Right ventricle myocardium inferior (tissue), 1 donor: ENCODE measurements around the gene ESCO1. TPM values are rescaled to one million over a fixed set of nuclear protein-coding genes. Genes with fewer than 3 reads are reported as not detected.
"Not testable (repeated sequence)": the region's sequence is repeated elsewhere in the genome, so short reads cannot be mapped to it uniquely, and the experiment has no call there.

Experiments
- ATAC-seq: fragments of 200-7000 bp; cut with Tn5 transposase; one replicate; pipeline ENCODE4 v1.9.1; 2020; ENCODE audit warnings: mild to moderate bottlenecking, moderate library complexity
- DNase-seq: peaks from one replicate; pipeline ENCODE4 v3.0.0; 2021; ENCODE audit errors: missing footprints
- intact Hi-C: fragments of 100-400 bp; cut with DNase I; formaldehyde crosslinking; loops from one replicate; pipeline ENCODE4 v1.11.0; 2022
- long read RNA-seq: library from polyadenylated mRNA; unstranded; transcript quantifications from one replicate; pipeline ENCODE4 v2.0.0, GENCODE V29; 2021
- total RNA-seq: library from RNA; stranded (reverse); fragmentation: NEBNext Ultra II Directional; extraction: Animal tissue kit (Norgen Biotek cat#: 25700); gene quantifications from one replicate; pipeline ENCODE4 v1.2.1, GENCODE V29; 2021
- donor health status: DM: no; HTN: yes; CAD: no; lungs with severe emphysema.

The ESCO1 gene, protein sequence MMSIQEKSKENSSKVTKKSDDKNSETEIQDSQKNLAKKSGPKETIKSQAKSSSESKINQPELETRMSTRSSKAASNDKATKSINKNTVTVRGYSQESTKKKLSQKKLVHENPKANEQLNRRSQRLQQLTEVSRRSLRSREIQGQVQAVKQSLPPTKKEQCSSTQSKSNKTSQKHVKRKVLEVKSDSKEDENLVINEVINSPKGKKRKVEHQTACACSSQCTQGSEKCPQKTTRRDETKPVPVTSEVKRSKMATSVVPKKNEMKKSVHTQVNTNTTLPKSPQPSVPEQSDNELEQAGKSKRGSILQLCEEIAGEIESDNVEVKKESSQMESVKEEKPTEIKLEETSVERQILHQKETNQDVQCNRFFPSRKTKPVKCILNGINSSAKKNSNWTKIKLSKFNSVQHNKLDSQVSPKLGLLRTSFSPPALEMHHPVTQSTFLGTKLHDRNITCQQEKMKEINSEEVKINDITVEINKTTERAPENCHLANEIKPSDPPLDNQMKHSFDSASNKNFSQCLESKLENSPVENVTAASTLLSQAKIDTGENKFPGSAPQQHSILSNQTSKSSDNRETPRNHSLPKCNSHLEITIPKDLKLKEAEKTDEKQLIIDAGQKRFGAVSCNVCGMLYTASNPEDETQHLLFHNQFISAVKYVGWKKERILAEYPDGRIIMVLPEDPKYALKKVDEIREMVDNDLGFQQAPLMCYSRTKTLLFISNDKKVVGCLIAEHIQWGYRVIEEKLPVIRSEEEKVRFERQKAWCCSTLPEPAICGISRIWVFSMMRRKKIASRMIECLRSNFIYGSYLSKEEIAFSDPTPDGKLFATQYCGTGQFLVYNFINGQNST
- 9.6 TPM for total RNA-seq
- long read RNA-seq, full-length matches to known transcripts, result 2 of 5 reads
- long read RNA-seq, partial matches to known transcripts, result 1 of 5 reads
- long read RNA-seq, other reads (novel, unspliced or antisense), result 2 of 5 reads

DNA sequence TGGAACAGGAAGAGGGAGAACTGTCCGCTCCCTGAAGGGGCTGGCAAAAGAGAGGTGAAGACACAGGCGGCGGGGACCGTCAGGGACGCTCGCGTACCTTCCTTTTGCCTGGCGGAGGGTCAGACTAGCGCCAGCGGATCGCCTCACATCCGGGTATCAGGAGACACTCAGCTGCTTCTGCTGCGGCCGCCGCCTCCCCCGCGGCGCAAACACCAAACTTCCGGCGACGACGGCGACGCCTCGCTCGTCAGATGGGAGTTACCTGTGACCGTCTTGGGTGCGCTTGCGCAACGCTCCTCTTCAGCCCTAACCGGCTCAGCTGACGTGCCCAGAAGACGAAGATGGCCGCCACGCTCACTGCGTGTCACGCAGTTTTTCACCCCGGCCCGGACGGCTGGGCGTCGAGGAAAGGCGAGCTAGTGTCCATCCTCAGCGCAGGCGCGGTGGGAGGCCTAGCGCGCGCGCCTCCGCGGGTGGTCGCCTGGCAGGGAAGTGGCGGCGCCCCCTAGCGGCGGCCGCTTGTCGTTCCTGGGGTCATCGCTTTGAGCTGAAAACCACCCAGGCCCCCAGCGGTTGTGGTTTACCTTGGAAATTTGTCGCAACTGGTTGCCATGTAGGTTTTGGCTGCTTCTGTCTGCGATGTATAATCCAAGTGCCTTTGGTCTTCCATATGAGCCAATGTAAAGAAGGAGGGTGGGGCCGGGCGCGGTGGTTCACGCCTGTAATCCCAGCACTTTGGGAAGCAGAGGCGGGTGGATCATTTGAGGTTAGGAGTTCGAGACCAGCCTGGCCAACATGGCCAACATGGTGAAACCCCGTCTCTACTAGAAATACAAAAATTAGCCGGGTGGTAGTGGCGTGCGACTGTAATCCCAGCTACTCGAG, at the start of gene ESCO1:
ESCO1 (minus strand) TSS at position 179 of the 885 bp plus-strand sequence. CDS start 25,861 bp downstream, outside the sequence.
- intact Hi-C loops, result loop anchor here (2.0 to 5.0 kb wide), 2 partner anchors 102 to 140 kb away; partner anchors contain the start of genes ABHD3 and MIB1
- ATAC-seq (peak; percentile 91), DNase-seq (peak; percentile 98)

DNA sequence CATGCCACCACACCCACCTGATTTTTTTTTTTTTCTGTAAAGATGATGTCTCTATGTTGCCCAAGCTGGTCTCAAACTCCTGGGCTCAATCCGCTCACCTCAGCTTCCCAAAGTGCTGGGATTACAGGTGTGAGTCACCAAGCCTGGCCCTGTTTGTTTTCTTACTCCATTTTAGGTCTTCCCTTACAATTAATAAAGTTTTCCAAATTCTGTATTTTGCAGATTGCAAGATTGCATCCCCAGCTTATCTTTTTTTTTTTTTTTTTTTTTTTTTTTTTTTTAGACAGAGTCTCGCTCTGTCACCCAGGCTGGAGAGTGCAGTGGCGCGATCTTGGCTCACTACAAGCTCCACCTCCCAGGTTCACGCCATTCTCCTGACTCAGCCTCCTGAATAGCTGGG, 39.9 kb upstream of the ESCO1 start:
- intact Hi-C loops, ATAC-seq, DNase-seq: not testable (repeated sequence)

DNA sequence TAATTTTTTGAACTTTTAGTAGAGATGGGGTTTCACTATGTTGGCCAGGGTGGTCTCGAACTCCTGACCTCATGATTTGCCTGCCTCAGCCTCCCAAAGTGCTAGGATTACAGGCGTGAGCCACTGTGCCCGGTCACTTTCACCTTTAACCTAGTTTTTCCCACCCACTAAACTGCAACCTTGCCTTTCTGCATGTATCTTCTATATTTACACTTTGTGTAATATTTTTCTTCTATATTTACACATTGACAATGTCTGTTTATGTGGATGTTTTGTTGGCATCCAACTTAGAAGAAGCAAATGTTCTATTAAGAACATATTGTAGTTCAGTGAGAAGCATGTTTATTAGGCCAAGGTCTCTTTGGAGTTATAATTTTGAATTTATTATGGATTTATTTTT, 38.3 kb upstream of the ESCO1 start:
- ATAC-seq (no peak), DNase-seq (no peak)
- intact Hi-C loops, result no loop called here

DNA sequence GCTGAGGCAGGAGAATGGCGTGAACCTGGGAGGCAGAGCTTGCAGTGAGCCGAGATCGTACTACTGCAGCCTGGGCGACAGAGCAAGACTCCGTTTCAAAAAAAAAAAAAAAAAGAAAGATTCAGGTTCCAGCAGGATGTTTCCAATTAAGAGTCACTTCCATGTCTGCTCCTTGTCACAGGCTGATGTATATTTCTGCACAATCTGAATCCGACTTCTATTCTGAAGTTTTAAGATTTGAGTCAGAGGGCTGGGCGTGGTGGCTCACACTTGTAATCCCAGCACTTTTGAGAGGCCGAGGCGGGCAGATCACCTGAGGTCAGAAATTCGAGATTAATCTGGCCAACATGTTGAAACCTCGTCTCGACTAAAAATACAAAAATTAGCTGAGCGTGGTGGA, 36.3 kb upstream of the ESCO1 start:
- no peak for DNase-seq

DNA sequence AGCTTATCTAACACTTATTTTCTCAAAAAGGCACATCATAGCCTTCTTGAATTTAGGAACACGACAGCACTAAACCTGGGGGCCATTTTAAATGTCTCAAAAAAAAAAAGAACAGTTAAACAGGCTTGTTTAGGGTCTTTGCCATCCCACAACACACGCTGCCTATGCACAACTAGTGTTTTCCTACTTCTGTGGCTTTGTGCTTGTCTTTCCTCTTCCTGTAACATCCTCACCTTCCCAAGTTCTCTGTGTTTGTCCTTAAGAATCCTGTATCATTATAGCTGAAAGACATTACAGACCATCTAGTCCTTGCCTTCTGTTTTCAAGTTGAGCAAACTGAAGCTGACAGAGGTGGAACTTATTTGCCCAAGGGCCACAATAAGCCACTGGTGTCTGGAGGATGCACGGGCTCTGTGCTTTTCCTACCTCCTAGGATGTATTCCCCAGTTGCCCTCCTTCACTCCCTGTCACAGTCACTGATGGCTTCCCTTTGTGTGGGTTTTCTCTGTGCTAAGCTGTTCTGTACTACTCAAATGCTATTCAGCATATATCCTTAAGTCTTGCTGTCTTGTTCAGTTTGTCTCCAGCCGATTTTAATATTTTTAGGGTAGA, 34.2 kb upstream of the ESCO1 start:
- DNase-seq (no peak), ATAC-seq (no peak)
- intact Hi-C loops, result no loop called here

More for the DNA sequence above, 36.3 kb upstream of the ESCO1 start:
- no peak for ATAC-seq
- intact Hi-C loops, result no loop called here

DNA sequence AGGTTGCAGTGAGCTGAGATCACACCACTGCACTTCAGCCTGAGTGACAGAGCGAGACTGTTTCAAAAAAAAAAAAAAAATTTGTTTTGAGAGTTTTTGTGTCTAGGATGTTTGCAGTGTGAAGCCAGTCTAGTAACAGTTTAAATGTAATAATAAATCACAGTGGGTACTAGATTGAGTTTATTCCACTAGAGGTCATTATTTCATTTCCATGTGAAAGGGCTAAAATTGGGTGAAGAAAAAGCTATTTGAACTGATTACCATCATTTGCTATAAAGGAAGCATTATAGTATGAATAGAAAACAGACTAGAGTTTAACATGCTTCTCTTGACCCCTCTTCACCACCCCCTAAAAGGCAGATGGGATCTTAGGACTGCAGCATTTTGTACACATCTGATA, 31.9 kb upstream of the ESCO1 start:
- intact Hi-C loops, result no loop called here
- ATAC-seq (no peak), DNase-seq (no peak)

DNA sequence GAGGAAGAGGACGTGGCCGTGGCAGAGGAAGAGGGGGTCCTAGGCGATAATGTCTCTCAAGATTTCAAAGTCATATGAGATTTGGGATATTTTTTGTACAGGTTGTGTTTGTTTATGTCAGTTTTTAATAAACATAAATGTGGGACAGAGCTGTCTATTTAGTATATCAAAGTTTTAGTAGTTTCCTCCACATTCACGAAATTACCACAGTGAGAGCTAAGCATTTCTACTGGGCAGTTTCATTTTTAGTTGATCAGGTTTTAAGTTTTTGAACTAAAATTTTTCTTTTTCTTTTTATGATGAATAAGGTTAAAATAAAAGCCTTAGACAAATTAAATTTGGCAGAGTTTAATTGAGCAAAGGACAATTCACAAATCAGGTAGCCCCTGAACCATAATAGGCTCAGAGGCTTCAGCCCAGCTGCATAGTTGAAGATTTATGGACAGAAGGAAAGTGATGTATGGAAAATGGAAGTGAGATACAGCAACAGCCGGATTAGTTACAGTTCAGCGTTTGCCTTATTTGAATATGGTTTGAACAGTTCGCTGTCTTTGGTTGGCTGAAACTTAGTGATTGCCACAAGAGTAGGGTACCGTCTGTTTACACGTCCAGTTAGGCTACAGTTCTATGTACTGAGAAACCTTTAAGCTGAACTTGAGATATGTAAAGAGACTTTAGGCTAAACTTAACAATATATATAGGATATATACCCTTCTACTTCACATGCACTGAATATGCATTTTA, 28.8 kb upstream of the ESCO1 start:
- intact Hi-C loops, result no loop called here
- no peak for DNase-seq
- no peak for ATAC-seq

DNA sequence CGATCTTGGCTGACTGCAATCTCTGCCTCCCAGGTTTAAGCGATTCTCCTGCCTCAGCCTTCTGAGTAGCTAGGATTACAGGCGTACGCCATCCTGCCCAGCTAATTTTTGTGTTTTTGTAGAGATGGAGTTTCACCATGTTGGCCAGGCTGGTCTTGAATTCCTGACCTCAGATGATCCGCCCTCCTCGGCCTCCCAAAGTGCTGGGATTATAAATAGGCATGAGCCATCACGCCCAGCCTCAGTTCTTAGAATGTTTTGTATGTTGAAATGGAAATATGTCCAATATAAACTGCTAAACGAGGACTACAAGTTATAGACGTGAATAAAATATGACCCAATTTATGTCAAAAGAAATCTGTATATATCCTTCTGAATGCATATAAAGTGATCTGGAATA, 21.1 kb upstream of the ESCO1 start:
- intact Hi-C loops, DNase-seq, ATAC-seq: not testable (repeated sequence)

DNA sequence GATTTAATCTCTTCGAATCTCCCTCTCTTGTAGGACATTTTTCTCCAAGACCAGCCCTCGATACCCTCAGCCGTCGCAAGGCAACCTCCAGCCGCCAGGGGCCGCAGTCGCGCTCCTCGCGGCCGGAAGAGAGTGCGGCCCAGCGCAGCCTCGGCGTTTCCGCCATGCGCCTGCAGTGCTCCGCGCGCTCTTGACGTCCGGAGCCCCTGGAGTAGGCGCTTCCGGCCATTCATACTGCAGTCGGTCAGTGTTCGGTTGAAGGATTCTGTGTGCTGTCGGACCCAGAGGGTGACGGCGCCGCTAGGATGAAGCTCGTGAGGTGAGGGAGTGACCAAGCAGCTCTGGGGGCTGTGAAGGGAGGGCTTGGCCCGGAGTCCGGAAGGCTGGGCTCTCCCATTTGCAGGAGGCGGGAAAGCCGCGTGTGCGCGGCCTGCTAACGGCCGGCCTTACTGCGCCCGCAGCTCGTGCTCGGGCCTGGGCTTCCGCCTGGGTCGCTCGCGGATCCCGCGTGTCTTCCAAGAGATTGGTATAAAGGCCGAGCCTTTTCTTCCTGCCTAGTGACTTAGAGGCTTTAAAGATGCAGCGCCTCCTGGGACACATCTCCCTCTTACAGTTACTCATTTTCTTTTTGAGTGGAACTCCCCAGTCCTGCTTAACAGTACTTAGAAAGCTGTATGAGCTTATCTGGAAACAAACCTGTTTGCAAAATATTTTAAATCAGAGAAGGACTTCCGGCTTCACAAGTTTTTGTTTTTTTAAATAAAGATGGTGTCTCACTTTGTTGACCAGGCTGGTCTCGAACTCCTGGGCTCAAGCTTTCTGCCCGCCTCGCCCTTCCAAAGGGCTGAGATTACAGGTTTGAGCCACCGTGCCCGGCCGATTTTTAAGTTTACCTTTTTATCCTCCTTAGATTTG, 11.9 kb upstream of the ESCO1 start, which contains the start of gene SNRPD1:
SNRPD1 (plus strand) TSS at position 190 of the 915 bp plus-strand sequence; CDS start at position 306, 116 bp downstream.
- intact Hi-C loops, result no loop called here
- ATAC-seq, result peak; percentile 99
- DNase-seq, result peak; percentile 96

DNA sequence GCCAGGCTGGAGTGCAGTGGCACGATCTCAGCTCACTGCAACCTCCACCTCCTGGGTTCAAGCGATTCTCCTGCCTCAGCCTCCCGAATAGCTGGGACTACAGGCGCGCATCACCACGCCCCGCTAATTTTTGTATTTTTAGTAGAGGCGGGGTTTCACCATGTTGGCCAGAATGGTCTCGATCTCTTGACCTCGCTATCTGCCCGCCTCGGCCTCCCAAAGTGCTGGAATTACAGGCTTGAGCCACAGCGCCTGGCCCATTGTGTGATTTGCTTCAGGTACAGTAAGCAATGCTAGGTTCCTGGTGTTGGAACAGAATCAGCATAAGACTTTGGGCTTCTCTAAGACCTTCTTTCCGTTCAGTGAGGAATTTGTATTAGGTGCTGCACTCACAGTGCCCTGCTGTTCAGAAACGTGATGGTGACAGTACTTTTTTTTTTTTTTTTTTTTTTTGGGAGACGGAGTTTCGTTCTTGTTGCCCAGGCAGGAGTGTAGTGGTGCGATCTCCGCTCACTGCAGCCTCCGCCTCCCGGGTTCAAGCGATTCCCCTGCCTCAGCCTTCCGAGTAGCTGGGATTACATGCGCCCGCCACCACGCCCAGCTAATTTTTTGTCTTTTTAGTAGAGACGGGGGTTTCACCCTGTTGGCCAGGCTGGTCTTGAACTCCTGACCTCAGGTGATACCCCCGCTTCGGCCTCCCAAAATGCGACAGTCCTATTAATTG, 11.1 kb upstream of the ESCO1 start:
- intact Hi-C loops, ATAC-seq, DNase-seq: not testable (repeated sequence)

DNA sequence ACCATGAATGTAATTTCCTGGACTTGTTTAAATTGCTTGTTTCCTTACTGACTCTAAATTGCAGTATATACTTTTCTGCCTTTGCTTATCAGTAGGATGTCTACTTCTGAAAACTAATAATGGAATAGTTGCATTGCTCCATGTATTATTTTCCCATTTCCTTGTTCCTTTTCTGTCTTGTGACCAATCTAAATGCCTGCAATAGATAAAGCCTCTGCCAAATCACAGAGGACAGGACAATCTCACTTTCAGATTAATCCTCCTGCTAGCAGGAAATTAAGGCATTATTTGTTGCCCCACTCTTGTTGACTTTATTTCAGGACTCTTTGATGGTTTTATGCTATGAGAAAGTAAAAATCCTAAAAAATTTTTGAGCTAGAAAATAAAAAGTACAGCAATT, 4.7 kb upstream of the ESCO1 start:
- DNase-seq (no peak), ATAC-seq (no peak)
- intact Hi-C loops, result no loop called here

DNA sequence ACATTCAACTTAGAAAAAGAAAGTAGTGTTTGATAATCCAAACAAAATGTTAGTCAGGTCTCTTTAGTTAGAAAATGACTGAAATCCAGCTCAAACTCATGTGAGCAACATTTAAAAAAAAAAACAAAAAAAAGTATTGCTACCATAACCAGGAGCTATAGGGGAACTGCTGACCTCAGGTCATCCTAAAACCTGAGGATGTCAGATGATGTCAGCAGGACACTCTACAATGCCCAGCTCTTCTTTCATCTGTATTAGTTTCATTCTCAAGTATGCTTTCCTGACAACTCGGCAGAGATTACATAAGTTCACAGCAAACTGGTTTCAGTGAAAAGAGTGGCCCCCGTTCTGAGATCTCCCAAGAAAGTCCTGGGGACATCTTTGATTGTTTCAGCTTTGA, 4.2 kb upstream of the ESCO1 start:
- intact Hi-C loops, result loop anchor here (5.0 kb wide), 1 partner anchor 98 kb away; the partner anchor contains the start of gene ABHD3
- ATAC-seq (no peak), DNase-seq (no peak)

DNA sequence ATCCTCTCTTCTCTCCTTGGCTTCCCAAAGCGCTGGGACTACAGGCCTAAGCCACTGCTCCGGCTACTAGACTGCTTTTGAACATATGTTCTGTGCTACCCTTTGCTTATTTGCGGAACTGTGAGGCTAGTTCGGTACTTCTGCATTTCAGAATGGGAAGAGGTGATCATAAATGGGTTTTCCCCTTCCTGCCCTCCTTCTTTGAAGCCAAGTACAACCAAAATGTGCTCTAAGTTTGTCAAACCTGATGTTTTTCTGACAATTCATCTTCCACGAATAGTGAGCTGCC, 1.7 kb upstream of the ESCO1 start:
- intact Hi-C loops, result loop anchor here (5.0 kb wide), 1 partner anchor 100 kb away; the partner anchor contains the start of gene ABHD3
- ATAC-seq (no peak), DNase-seq (no peak)

DNA sequence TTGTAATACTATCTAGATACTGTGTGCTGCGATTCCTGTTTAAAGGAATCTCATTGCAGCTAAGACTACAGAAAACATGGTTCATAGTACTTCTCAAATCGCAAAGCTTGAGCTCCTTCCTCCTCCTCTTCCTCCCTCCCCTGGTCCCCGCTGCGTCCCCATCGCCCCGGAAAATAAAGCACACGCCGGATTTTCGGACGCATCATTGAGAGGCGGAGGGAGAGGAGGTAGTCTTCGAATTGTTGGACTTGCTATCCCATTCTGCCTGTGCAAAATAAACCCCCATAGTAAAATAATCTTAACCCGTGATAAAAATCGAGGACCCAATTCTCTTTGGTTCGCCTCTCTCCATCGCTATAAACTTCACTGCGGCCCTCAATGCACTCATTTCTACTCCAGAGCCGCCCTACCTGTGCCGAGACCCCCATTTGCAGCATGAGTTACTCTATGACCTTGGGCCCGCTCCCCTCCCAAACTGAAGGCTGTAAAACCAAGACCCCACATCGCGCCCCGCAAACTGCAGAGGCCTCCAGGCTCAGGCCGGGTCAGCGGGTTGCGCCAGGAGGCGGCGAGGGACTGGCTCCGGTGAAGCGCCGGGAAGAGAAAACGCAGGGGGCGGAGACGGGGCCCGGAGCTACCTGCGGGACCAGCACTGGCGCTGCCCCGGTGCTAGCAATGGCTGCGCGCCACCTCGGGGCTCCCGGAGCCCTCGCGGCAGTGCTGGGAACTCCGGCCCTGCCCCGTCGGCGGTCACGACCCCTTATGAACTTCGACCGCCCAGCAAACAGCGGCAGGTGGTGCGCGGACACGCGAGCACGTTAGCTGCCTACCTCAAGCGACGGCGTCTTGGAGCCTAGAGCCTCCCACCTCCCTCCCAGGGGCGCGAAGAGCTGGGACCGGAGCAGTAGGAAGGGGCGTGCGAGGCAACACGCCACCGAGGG, 649 bp downstream of the ESCO1 start:
- intact Hi-C loops, result loop anchor here (2.0 to 5.0 kb wide), 2 partner anchors 102 to 141 kb away; partner anchors contain the start of genes ABHD3 and MIB1
- ATAC-seq (peak; percentile 66), DNase-seq (no peak)
